Activated gamma-delta T cell treated with anti-CD3 and anti-CD28 coated beads, Interleukin-2, amount 50 U/mL, for 16 hours (primary cell): ENCODE data around the gene MPRIP.
A peak's percentile ranks its signal among the peaks of the same experiment; 100 is the strongest.

Source experiments
- DNase-seq: peaks from one replicate; pipeline ENCODE4 v3.0.0-alpha.2; 2020; ENCODE audit warnings: low read depth

Gene MPRIP

DNA sequence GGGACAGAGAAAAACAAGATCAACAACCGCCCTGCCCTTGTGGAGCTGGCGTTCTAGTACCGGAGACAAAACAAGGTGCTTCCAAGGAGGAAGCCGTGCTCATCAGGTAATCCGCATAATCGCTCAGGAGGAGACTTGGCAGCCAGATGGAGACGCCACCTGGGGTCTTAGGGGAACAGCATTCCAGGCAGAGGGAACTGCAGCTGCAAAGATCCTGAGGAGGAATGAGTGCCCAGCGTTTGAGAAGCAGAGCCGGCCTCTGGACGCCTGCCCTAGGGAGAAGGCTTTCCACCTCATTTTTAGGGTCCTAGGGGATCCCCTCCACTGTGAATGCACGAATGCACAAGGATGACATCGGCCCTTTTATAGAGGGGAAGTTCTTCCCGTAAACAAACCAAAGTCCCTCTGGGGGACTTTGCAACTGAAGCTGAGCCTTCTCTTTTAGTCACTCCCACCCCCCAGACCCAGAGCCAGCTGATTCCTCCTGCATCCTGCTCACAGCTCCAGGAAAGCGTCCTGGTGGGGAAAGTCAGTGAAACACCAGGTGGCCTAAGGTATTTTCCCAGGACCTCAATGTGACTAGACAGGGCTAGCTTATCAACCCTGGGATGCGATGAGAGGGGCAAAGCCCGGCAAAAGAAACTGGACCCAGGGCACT, 13.2 kb upstream of the MPRIP start:
- DNase-seq: no peak

DNA sequence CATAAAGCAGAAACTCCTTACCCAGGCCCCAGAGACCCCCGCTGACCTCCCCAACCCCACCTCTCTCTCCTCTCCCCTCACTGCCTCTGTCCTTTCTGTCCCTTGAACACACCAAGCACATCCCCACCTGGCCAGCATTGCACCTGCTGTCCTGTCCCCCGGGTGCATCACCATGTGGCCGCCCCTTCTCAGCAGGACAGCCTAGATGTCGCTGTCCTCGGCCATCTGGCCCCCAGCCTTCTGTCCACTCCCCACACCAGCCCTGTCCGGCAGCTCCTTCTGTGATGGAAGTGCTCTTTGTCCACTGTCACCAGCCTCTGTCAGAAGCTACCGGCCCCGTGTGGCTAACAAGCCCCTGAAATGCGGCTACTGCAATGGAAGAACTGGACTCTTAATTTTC, 12.3 kb upstream of the MPRIP start:
- DNase-seq: no peak

DNA sequence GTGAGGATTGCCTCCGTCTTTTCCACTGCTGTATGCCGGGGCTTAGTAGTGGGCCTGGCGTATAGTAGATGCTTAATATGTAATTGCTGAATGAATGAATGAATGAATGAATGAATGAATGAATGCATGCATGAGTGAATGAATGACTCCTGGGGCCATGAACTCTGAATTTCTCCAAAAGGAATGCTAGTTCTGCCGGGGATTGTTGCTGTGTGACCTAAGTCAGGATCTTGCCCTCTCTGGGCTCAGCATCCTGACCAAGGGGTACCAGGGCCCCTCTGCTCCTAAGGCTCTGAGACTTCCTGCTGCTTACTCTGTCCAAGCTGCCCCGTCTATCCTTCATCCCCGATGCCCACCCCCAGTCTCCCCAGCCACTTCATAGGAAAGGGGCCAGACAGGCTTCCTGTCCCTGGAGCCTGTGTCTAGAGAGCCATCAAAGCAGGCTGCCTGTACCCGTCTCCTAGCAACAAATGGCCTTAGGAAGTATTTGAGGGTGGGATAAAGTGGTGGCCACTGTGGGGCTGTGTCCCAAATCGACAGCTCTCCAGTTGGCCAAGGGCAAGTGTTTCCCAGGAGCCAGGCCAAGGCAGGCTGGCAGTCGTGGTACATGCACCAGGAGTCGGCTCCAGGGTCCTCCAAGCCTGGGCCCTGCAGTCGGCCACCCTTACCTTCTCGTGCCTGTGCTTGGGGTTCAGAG, 11.6 kb upstream of the MPRIP start:
- no peak for DNase-seq

DNA sequence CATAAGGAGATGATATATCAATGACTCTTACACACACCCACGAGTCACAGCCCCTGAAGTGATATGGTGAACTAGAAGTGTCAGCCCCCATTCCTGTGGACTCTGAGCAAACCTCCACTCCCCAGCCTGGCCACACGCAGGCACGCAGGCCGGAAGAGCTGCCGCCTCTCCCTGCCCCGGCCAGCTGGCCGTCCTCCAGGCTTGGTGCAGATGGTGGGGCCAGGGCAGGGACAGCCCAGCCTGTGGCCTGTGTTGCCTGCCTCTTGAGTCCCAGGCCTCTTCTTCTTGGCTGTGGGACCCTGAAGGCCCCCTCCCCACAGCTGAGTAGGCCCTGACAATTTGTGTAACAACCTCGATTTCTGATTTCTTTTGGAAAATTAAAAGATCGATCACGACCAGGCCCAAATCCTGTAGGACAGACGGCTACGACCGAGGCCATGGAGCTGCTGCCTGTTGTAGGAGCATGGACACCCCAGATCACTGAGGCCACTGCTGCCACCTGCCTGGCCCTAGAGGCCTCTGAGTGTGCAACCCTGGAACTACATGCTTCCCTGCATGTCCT, 10.0 kb upstream of the MPRIP start:
- no peak for DNase-seq

DNA sequence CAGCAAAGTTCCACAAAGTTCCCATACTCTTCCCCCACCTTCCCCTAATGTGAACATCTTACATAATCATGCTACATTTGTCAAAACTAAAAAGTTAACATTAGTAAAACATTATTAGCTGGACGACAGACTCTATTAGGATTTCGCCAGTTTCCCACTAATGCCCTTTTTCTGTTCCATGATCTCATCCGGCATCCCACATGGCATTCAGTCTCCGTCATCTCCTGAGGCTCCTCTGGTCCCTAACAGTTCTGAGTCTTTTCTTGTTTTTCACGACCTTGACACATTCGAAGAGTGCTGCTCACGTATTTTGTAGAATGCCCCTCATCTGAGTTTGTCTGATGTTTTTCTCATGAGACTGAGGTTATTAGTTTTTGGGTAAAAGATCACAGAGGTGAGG, 8.8 kb upstream of the MPRIP start:
- no peak for DNase-seq

DNA sequence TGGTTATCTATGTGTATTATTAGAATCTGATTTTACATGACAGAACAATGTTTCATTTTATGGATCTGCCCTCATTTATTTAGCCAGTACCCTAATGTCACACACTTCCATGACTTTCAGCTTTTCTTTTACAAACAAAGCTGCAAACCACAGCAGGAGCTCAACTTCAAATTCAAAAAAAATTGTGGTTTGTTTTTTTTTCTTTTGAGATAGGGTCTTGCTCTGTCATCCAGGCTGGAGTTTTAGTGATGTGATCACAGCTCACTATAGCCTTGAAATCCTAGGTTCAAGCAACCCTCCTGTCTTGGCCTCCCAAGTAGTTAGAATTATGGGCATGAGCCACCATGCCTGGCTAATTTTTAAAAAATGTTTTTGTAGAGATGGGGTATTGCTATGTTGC, 8.2 kb upstream of the MPRIP start:
- DNase-seq: no peak

DNA sequence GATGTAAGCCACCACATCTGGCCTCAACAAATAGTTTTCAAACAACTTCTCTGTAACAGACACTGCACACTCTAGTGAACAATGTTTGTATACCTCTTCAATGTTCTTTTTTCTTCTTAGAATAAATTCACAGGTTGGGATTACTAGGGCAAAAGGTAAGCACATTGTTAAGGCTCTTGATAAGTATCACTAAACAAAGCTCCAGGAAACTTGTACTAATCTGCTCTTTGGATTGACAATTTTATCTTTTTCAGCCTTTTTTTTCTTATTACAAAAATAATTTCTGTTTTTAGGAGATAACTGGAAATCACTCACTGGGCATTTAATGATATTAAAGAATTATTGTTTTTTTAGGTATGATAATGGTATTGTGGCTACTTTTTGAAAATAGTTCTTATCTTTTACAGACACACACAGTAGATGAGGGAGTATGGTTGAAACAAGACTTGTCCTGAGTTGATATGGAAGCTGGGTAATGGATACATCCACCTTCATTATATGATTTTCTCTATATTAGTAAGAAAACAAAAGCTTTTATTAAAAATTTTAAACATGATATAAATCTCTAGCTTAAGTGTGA, 7.7 kb upstream of the MPRIP start:
- no peak for DNase-seq

DNA sequence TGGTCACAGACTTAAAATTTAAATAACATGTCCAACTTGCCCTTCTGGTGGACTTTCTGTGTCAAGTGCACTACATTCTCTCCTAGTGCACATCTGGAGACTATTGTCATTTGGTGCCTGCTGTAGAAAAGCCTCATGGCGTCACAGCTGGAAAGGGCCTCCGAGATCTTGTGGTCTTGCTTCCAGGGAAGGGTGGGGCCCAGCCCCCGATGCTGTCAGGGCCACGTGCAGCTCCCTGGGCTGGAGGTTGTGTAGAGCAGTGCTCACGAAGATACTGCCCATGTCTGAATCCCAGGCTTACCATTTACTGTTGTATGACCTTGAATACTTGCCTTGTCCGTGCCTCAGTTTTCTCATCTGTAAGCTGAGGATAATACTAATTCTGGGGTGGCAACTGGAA, 6.8 kb upstream of the MPRIP start:
- no peak for DNase-seq

DNA sequence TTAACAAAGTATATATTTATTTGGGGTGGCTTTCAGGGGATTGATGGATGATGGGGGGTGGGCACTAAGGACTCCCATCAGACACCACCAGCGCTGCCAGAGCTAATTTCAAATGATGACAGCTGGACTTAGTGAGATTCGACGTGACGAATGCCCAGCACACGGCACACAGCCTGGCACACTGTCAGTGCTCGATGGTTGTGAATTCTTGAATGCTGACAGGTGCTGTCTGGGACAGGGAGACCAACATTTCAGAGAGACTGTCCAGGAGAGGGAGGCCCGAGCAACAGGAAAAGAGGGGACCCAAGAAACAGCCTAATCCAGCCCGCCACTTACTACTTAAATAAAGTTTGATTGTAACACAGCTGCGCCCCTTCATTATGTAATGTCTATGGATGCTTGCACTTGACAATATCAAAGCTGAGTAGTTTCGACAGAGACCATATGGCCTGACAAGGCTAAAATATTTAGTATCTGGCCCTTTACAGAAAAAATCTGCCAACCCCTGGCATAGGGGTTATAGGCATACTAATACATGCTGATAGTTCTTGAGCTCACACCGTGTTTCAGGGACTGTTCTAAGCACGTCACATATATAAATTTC, 6.2 kb upstream of the MPRIP start:
- no peak for DNase-seq

DNA sequence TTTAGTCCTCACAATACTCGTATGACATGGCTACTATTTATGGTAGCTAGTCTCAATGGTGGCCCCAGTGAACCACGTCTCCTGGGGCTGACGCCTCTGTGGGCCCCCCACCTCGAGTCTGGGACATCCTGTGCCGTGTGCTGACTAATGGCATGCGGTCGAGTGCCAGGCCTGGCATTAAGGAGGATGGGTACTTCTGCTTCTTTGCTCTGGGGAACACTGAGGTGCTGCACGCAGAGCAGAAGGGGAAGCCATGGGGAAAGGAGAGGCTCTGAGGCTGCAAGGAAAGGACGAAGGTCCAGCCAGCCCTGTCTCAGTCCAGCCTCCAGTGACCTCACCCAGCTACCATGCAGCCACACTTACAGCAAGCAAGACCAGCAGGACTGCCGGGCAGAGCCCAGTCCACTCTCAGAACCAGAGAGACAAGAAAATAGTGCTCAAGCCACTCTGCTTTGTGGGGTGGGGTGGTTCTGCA, 5.7 kb upstream of the MPRIP start:
- no peak for DNase-seq

DNA sequence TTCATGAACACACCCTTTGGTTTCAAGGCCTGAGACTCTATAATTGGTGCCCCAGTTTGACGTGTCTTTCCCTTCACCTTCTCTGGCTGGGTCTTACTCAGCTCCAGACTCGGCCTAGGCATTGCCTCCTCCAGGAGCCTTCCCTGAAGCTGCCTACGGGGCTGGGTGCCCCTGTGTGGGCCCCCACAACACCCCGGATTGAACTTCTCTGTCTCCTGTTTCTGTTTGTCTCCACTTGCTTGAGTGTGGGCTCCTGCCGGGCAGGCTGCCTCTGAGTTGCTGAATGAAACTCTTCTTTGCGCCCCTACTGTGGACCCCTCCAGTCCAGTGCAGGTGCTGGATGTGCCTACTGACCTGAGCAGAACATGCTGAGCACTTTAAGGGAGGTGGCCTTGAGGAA, 2.3 kb upstream of the MPRIP start:
- no peak for DNase-seq

DNA sequence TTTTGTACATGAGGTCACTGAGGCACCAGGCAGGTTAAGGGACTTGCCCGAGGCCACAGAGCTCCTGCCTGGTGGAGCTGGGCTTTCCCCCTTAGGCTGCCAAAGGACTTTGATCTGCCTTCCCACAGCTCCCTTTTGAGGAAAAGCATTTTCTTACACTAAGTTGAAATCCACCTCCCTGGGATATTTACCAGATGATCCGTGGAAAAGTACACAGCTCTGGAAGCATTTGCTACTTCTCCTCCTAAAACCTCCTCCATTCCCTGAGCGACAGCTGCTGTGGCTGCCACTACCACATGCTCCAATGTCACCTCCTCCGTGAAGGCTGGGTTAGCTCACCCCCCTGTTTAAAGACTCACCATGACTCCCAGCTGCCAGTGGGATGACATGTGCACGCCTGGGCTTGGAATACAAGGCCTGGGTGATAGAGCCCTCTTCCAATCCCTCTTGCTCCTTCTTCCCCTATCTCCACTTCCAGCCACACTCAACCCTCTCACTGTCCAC, 1.2 kb upstream of the MPRIP start:
- no peak for DNase-seq

DNA sequence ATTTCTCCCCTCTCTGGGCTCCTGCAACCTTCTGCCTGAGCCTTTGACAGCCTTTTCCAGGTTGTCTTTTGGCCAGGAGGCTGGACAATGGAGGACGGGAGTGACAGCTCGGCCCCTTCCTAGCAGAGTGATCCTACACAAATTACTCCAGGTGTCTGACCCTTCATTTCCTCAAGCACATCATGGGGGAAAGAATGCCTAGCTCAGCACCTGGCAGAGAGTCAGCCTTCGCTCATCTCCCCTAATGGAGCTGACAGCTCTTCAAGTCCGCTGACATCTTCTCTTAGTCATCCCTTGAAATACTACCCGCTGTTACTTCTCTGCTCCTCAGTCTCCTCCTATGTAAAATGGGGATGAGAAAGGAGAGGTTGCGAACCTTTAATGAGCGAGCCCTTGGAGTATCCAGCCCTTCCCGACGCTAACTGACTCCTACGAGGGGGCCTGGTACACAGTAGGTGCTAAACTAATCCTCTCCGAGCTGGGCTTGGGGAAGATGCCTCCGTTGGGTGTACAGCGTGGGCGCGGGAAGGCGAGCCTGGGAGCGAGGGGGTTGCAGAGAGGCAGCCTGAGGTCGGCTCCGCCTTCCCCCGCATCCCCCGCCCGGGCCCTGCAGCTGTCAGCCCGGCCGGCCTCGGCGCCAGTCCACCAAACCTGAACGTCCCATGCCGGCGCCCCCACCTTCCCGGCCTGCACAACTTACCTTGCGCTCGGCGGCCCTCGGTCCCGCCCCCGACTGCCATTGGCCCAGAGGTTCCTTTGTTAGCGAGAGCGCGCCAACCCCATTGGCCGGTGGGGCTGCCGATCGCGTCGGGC, 480 bp upstream of the MPRIP start:
- peak; percentile 96 for DNase-seq

DNA sequence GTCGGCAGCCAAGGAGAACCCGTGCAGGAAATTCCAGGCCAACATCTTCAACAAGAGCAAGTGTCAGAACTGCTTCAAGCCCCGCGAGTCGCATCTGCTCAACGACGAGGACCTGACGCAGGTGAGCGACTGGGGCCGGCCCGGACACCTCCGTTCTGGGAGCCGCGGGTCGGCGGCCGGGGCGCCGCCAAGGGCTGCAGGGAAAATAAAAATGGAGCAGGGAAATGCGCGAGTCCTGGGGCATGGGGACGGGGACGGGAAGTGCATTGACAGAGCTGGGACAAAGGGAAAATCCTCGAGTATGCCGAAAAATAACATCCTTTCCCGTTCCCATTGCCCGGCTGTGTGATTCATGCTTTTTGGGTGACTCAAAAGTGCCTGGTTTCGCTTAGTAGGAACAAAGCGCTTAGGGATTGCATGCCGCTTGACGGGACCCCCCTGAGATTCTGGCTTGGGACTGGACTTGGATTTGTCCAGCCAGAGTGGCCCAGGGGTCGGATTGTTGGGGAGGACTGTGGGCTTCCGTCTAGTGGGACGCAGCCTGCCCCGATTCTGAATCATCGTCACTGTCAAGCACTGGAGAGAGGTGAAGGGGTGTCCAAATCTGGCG, 699 bp downstream of the MPRIP start:
- no peak for DNase-seq

DNA sequence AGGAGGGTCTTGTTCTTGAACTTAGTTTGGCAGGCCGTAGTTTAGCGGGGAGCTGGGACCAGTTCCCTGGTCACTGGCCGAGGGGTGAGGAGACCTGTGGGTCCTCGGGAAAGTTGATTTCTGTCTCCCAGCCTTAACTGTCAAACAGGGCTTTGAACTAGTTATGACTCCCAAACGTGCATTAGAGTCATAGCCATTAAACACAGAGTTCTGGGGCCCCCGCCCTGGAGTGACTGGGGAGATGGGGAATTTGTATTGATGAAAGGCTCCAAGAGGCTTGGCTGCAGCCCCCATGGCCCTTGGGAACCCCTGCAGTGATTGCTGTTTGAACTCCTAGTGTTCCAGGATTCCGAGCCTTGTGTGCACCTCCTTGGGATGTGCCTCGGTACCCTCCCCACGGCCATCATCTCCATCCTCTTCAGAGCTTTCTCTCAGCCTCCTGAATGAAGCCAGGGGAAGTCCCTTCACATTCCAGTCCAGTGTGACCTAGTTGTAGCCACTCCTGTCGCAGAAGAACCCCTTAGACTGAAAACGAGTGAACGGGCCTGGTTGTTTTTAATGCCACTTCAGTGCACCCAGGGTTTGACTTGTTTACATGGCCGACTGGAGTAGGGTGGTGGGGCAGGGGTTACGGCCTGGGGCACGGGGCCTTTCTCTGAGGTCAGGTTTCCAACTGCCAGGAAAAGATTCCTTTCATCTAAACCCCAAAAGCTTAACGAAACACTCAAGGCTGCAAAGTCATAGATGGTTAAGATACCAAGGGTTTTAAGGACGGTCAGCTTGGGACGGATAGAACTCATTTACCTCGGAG, 1.4 kb downstream of the MPRIP start:
- no peak for DNase-seq

DNA sequence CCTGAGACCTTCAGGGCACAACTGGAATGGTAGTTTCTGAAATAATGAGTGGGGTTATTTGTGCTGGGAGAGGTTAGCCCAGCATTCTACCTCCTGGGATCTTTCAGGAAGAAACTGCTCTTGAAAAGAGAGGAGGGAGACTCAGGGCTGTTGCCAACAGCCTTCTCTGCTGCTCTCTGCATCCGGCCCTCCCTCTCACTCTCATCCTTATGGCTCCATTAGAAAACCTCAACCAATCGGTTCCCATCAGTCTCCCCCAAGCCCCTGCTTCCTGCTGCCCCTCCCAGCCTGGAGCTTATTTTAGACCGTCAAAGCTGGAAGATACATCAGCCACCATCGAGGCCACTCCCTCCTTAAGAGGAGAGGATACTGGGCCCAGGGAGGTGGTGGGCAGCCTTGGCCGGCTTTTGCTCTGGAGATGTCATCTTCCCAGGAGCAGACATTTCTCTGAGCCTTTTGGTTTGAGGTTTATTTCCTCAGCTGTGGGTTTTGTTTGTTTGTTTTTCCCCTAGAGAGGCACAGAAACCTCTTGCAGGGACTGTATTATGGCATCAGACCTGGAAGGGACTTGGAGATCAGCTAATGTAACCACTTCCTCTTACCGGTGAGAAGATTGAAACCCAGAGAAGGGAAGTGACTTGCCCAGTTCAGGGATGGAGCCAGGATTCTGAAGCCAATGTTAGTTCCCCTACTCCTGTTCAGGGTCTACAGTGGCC, 2.7 kb downstream of the MPRIP start:
- DNase-seq: no peak

DNA sequence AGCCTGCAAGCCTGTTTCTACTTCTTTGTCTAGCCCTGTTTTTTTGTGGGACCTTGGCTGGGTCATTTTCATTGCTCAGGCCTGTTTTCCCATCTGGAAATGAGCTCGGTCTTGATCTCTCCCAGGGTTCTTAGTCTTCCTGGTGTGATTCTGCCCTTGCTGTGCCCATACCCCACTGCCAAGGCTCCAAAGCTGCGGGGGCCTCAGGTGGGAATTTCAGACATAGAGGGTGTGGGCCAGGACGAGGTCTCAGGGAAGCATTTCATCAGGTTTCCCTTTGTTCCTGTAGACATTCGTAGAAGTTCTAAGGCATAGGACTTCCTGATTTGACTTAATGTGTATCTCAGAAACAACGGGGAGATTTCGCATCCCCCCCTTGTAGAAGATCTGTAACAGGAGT, 5.8 kb downstream of the MPRIP start:
- no peak for DNase-seq

DNA sequence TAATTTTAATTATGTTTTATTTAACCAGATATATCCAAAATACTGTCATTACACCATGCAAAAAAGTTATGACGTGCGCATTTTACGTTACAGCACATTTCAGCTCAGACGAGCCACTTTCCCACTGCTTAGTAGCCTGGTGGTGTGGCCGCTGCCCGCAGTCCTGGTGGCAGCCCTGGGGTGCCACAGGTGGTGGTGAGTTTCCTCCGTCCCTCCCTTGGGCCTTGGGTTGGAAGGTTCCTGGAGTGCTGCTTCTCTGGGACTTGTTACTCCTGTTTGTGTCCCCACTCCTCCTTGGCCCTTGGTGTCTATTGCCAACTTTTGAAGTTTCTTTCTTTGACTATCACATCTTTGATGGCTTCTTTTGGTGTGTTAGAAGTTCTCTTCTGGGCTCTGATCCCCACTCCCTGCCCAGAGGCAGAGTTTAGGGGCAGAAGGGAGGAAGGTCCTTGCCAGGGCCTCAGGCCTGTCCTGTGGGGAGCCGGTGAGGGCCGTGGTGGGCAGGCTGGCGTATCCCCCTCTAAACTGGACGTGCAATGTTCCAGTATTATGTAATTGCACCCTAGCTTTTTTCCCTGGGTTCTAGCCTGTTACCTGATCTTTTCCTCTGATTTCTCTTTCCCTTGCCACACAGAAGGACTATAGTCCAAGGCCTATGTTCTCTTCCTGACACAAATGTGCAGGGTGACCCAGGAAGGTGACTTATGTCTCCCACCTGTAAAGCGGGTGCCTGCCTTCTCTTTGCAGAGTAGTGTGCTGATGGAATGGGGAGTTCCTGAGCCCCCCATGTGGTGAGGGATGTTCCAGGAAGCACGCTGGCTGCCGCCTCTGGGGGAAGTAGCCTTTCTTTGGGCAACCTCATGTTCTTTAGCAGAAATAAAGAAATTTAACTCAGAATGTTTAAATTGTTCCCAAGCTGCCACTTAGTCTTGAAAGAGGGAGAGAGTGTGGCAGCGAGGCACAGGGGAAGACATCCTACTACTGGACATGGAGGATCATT, 8.4 kb downstream of the MPRIP start:
- DNase-seq: no peak

DNA sequence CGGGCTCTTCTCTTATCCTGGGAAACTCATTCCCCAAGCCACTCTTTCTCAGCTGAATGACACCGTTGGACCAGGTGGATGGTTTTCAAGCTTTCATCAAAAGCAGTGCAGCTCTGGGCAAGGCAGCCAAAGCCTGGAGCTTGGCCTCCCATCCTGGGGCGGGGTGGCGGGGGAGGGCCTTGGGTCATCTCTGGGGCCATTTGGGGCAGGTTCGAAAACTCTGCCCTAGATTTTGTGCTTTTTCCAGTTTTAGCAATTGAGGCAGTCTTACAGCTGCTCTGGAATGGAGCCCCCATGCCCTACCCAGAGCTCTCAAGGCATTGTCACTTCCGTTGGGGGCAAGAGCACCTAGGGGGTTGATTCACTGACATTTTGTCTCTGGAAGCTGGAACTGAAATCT, 9.1 kb downstream of the MPRIP start:
- DNase-seq: no peak
